H9 (cell line): ENCODE results near the gene CHD6. TPM values are rescaled to one million over a fixed set of nuclear protein-coding genes. Genes with fewer than 3 reads are reported as not detected.

Source experiments
- DNase-seq: peaks from one replicate; pipeline ENCODE4 v3.0.0-alpha.2; 2017
- H2AFZ ChIP-seq: one replicate; pipeline ENCODE4 v1.6.1; 2013; ENCODE audit warnings: mild to moderate bottlenecking, low read length, control low read depth, moderate library complexity
- H2AK5ac ChIP-seq: 2 replicates; pipeline ENCODE4 v1.6.1; 2013; ENCODE audit warnings: low read length, control low read depth, mixed read lengths; ENCODE audit not compliant: insufficient read length
- H2BK120ac ChIP-seq: one replicate; pipeline ENCODE4 v1.6.1; 2013; ENCODE audit warnings: low read depth, mild to moderate bottlenecking, low read length, control low read depth, inconsistent platforms; ENCODE audit not compliant: poor library complexity, severe bottlenecking
- H2BK12ac ChIP-seq: 2 replicates; pipeline ENCODE4 v1.6.1; 2013; ENCODE audit warnings: low read length, control low read depth, mixed read lengths, low read depth; ENCODE audit not compliant: insufficient read length
- H2BK15ac ChIP-seq: 2 replicates; pipeline ENCODE4 v1.6.1; 2013; ENCODE audit warnings: low read depth, low read length, control low read depth
- H2BK20ac ChIP-seq: one replicate; pipeline ENCODE4 v1.6.1; 2013; ENCODE audit warnings: low read depth, mild to moderate bottlenecking, low read length, control low read depth, inconsistent platforms; ENCODE audit not compliant: poor library complexity, severe bottlenecking
- H2BK5ac ChIP-seq: 2 replicates; pipeline ENCODE4 v1.6.1; 2013; ENCODE audit warnings: low read length, control low read depth, mixed read lengths; ENCODE audit not compliant: insufficient read length
- H3K14ac ChIP-seq: 2 replicates; pipeline ENCODE4 v1.6.1; 2013; ENCODE audit warnings: low read length, control low read depth; ENCODE audit not compliant: insufficient read depth
- H3K18ac ChIP-seq: 2 replicates; pipeline ENCODE4 v1.6.1; 2013; ENCODE audit warnings: low read depth, mild to moderate bottlenecking, mixed read lengths, low read length, control low read depth; ENCODE audit not compliant: insufficient read length
- H3K23ac ChIP-seq: 2 replicates; pipeline ENCODE4 v1.6.1; 2013; ENCODE audit warnings: low read length, control low read depth, mixed read lengths, low read depth; ENCODE audit not compliant: insufficient read length
- H3K23me2 ChIP-seq: 2 replicates; pipeline ENCODE4 v1.6.1; 2013; ENCODE audit warnings: low read depth, mild to moderate bottlenecking, mixed read lengths, low read length, control low read depth; ENCODE audit not compliant: insufficient read length, poor library complexity, severe bottlenecking
- H3K27ac ChIP-seq: 2 replicates; pipeline ENCODE4 v1.5.1; 2013; ENCODE audit warnings: low read length, control low read depth, mixed read lengths, low read depth; ENCODE audit not compliant: insufficient read length
- H3K27me3 ChIP-seq: 2 replicates; pipeline ENCODE4 v1.6.1; 2013; ENCODE audit warnings: low read length, control low read depth, inconsistent platforms; ENCODE audit not compliant: insufficient read depth
- H3K4ac ChIP-seq: 2 replicates; pipeline ENCODE4 v1.6.1; 2013; ENCODE audit warnings: low read depth, mild to moderate bottlenecking, control low read depth, inconsistent platforms, low read length, moderate library complexity
- H3K4me1 ChIP-seq: 2 replicates; pipeline ENCODE4 v1.6.1; 2013; ENCODE audit warnings: low read length, control low read depth, inconsistent platforms; ENCODE audit not compliant: insufficient read depth
- H3K4me2 ChIP-seq: 2 replicates; pipeline ENCODE4 v1.6.1; 2013; ENCODE audit warnings: low read length, control low read depth, mixed read lengths; ENCODE audit not compliant: insufficient read length, insufficient read depth
- H3K56ac ChIP-seq: 2 replicates; pipeline ENCODE4 v1.6.1; 2013; ENCODE audit warnings: low read depth, mild to moderate bottlenecking, mixed read lengths, low read length, control low read depth; ENCODE audit not compliant: insufficient read length
- H3K79me1 ChIP-seq: 2 replicates; pipeline ENCODE4 v1.6.1; 2013; ENCODE audit warnings: low read depth, mild to moderate bottlenecking, moderate library complexity, low read length, control low read depth, inconsistent platforms; ENCODE audit not compliant: insufficient read depth, poor library complexity, severe bottlenecking
- H3K79me2 ChIP-seq: 2 replicates; pipeline ENCODE4 v1.6.1; 2013; ENCODE audit warnings: low read length, control low read depth, inconsistent platforms; ENCODE audit not compliant: insufficient read depth
- H3K9ac ChIP-seq: 2 replicates; pipeline ENCODE4 v1.6.1; 2013; ENCODE audit warnings: low read length, control low read depth, mixed read lengths; ENCODE audit not compliant: insufficient read length; ENCODE audit errors: extremely low read depth
- H3K9me3 ChIP-seq: one replicate; pipeline ENCODE4 v1.6.1; 2013; ENCODE audit warnings: low read depth, low read length, inconsistent platforms; ENCODE audit not compliant: control insufficient read depth
- H3T11ph ChIP-seq: one replicate; pipeline ENCODE4 v1.6.1; 2013; ENCODE audit warnings: mild to moderate bottlenecking, low read length, control low read depth, inconsistent platforms
- H4K20me1 ChIP-seq: one replicate; pipeline ENCODE4 v1.6.1; 2013; ENCODE audit not compliant: control insufficient read depth, insufficient read length, insufficient read depth
- H4K5ac ChIP-seq: 2 replicates; pipeline ENCODE4 v1.6.1; 2013; ENCODE audit warnings: low read depth, mild to moderate bottlenecking, mixed read lengths, low read length, control low read depth; ENCODE audit not compliant: insufficient read length
- H4K8ac ChIP-seq: replicated peaks from 2 replicates; pipeline ENCODE4 v1.6.1; 2013; ENCODE audit warnings: low read length, control low read depth, mixed read lengths, low read depth; ENCODE audit not compliant: insufficient read length
- H4K91ac ChIP-seq: 2 replicates; pipeline ENCODE4 v1.6.1; 2013; ENCODE audit warnings: low read depth, mild to moderate bottlenecking, moderate library complexity, mixed read lengths, low read length, control low read depth; ENCODE audit not compliant: insufficient read length
- H3K27ac Mint-ChIP-seq, 3 experiments: 2 replicates in 2 of 3; 3 replicates in 1 of 3; pipeline ENCODE4 v1.8.0; 2020 to 2021; ENCODE audit warnings: mixed read lengths in 3 of 3, mild to moderate bottlenecking in 1 of 3, moderate library complexity in 1 of 3
- H3K27me3 Mint-ChIP-seq: 2 replicates; pipeline ENCODE4 v1.8.0; 2021; ENCODE audit warnings: low read depth, mild to moderate bottlenecking, moderate library complexity, mixed read lengths
- H3K36me3 Mint-ChIP-seq, 3 experiments: 2 replicates in 2 of 3; 3 replicates in 1 of 3; pipeline ENCODE4 v1.8.0; 2020 to 2021; ENCODE audit warnings: low read depth in 3 of 3, mixed read lengths in 3 of 3; ENCODE audit not compliant: insufficient read depth in 1 of 3
- H3K4me1 Mint-ChIP-seq, 2 experiments: 2 replicates each; pipeline ENCODE4 v1.8.0; 2020; ENCODE audit warnings: mixed read lengths in 2 of 2
- H3K4me3 Mint-ChIP-seq, 2 experiments: 2 replicates in 1 of 2; 3 replicates in 1 of 2; pipeline ENCODE4 v1.8.0; 2020 to 2021; ENCODE audit warnings: mild to moderate bottlenecking in 2 of 2, mixed read lengths in 2 of 2, moderate library complexity in 1 of 2
- H3K9me3 Mint-ChIP-seq, 2 experiments: 2 replicates in 1 of 2; 3 replicates in 1 of 2; pipeline ENCODE4 v1.8.0; 2020; ENCODE audit warnings: mild to moderate bottlenecking in 2 of 2, mixed read lengths in 2 of 2, moderate library complexity in 1 of 2
- CTCF ChIP-seq: fragments of 200-600 bp; sonication (generic); conservative IDR thresholded peaks from 3 replicates; pipeline ENCODE4 v1.8.0; 2021; ENCODE audit warnings: antibody characterized with exemption, mild to moderate bottlenecking
- WGBS: extraction: QIAGEN DNeasy Blood & Tissue Kit; methylation state at CpG from one replicate; pipeline ENCODE4 v1.1.7; 2013; ENCODE audit warnings: missing lambda C conversion rate, low lambda C conversion rate, mixed read lengths; ENCODE audit not compliant: insufficient read length; ENCODE audit errors: extremely low coverage; 5-methylcytosine and 5-hydroxymethylcytosine counted together
- total RNA-seq: library from RNA; stranded (reverse); gene quantifications from 2 replicates; pipeline ENCODE4 v1.2.1, GENCODE V29; 2021

The CHD6 gene
- total RNA-seq, 1 experiment from 2014 or later, result 51.5 TPM

- Mint-ChIP-seq H3K27me3 (no peaks in the 10 kb centered on the region), H3K4me3 (no peak overlapping the region), H3K9me3 (peaks cover 0 to 3% of the 10 kb centered on the region in 2 experiments; a peak in 3 of 5 replicates), H3K27ac (no peak overlapping the region), H3K4me1 (peaks cover 34% of the 10 kb centered on the region in 2 experiments), H3K36me3 (peaks cover 2 to 17% (median 6%) of the 10 kb centered on the region in 3 experiments; a peak in 4 of 7 replicates)
- no peak overlapping the region for H3K27ac ChIP-seq
- no peak for DNase-seq
- H3K9ac ChIP-seq, result no peak overlapping the region
- no peaks in the 10 kb centered on the region for H3K9me3 ChIP-seq
- H2AK5ac ChIP-seq, result no peak overlapping the region
- no peak overlapping the region for H3K18ac ChIP-seq
- no CpG with 5 or more reads among the region's 1 CpG for WGBS
- H2AFZ ChIP-seq, result no peak overlapping the region
- H3K23me2 ChIP-seq, result no peaks in the 10 kb centered on the region
- no peaks in the 10 kb centered on the region for H4K20me1 ChIP-seq
- no peak overlapping the region for H3K14ac ChIP-seq
- H2BK120ac ChIP-seq, result no peak overlapping the region
- no peak for TF ChIP-seq CTCF
- H3K79me2 ChIP-seq, result peaks cover 33% of the 10 kb centered on the region; the same call in 1 of the 2 replicates
- H4K8ac ChIP-seq, result no peak overlapping the region
- H3K79me1 ChIP-seq, result peaks cover 9% of the 10 kb centered on the region
- no peak overlapping the region for H3K56ac ChIP-seq
- no peak overlapping the region for H2BK15ac ChIP-seq
- no peak overlapping the region for H3T11ph ChIP-seq
- H3K23ac ChIP-seq, result no peak overlapping the region
- no peak overlapping the region for H4K91ac ChIP-seq
- no peak overlapping the region for H3K4me2 ChIP-seq
- no peaks in the 10 kb centered on the region for H3K27me3 ChIP-seq
- H3K4ac ChIP-seq, result no peak overlapping the region
- peaks cover 5% of the 10 kb centered on the region for H3K4me1 ChIP-seq
- no peak overlapping the region for H2BK12ac ChIP-seq
- H2BK5ac ChIP-seq, result no peak overlapping the region
- H2BK20ac ChIP-seq, result no peak overlapping the region
- no peak overlapping the region for H4K5ac ChIP-seq
These were observed 55.1 kb downstream of the CHD6 start for GRCh38 chr20:41563087-41563486.
